ENCODE data around the gene SMIM29. TPM values are rescaled to one million over a fixed set of nuclear protein-coding genes. Genes with fewer than 3 reads are reported as not detected.

Gene SMIM29
- total and polyA plus RNA-seq, 12 donors = 16.0 to 78.2 (median 25.4) TPM

GRCh38 chr6:34236443-34237315 is 12.1 kb downstream of the SMIM29 start, which contains the start of gene HMGA1:
Gene HMGA1 (plus strand): TSS chr6:34236873. CDS start chr6:34240781, 3,908 bp downstream.
- TF ChIP-seq, protein P1, sequence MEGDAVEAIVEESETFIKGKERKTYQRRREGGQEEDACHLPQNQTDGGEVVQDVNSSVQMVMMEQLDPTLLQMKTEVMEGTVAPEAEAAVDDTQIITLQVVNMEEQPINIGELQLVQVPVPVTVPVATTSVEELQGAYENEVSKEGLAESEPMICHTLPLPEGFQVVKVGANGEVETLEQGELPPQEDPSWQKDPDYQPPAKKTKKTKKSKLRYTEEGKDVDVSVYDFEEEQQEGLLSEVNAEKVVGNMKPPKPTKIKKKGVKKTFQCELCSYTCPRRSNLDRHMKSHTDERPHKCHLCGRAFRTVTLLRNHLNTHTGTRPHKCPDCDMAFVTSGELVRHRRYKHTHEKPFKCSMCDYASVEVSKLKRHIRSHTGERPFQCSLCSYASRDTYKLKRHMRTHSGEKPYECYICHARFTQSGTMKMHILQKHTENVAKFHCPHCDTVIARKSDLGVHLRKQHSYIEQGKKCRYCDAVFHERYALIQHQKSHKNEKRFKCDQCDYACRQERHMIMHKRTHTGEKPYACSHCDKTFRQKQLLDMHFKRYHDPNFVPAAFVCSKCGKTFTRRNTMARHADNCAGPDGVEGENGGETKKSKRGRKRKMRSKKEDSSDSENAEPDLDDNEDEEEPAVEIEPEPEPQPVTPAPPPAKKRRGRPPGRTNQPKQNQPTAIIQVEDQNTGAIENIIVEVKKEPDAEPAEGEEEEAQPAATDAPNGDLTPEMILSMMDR (IDR thresholded peaks at IDR 0.05) = no peak
- no peaks in the 10 kb centered on the region for H3K27me3 ChIP-seq
- ATAC-seq = peak; percentile 90 to 95 (median 94)
- DNase-seq = peak; percentile 88 to 89
- H3K4me1 ChIP-seq = peaks cover 6 to 26% (median 14%) of the 10 kb centered on the region in 9 donors
- H3K36me3 ChIP-seq = peaks cover 0 to 10% (median 0%) of the 10 kb centered on the region in 9 donors
- intact Hi-C loops (cut with DNase I) = loop anchor here in 3 of 10 donors (1.0 to 5.0 kb wide), 2 partner anchors 12 to 39 kb away; no protein-coding TSS in a partner anchor
- 2% methylated on average over 83 to 91 of the region's 91 CpGs for WGBS, 2 donors
- no peaks in the 10 kb centered on the region for H3K9me3 ChIP-seq
- peak within 1 kb of the TSS; percentile 71 to 85 (median 78) for H3K4me3 ChIP-seq
- H3K27ac ChIP-seq = peak within 1 kb of the TSS in 9 of 10 donors; percentile 76 to 94 (median 85)

- no peak for ATAC-seq
These were observed 12.7 kb downstream of the SMIM29 start for GRCh38 chr6:34236131-34236442.

DNA sequence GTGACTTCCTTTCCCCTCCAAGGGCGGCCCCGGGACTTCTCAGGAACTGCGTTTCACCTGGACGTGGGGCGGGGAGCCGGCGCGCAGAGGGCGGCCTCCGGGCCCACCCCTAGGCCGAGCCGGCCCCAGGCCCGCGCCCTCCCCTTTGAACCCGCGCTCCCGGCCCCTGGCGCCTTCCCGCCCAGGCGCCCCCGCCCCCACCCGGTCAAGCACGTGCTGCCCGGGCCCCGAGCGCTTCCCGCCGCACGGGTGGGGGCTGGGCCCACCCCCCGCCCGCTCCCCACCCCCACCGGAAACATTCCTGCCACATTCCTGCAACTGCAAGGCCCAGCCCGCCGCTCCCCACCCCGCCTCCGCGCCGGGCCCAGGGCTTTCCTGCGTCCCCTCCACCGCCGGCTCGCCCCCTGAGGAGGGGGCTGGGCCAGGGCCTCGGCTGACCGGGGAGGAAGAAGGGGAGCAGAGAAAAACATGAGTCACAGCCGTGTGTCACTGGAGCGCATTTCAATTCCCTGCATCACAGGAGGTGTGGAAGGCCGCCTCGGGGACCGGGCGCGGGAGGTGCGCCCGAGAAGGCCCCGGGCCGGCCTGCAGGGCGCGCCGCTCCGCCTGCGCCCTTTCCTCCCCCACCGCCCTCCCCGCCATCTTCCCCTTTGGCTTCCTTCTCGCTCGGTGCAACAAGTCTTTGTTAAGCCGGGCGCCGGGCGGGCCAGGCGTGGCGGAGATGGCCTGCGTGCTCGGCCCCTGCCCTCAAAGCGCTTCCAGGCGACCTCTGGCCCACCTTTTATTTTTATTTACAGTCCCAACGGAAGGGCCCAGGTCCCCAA is 13.3 kb downstream of the SMIM29 start:
- WGBS, 2 donors = 28 to 31% methylated on average over 52 to 75 of the region's 75 CpGs
- H3K36me3 ChIP-seq = no peaks in the 10 kb centered on the region
- ATAC-seq = peak; percentile 23 to 58 (median 38)
- DNase-seq = peak; percentile 57 to 62
- H3K9me3 ChIP-seq = no peaks in the 10 kb centered on the region
- no peaks in the 10 kb centered on the region for H3K27me3 ChIP-seq
- H3K4me1 ChIP-seq = peaks cover 6 to 33% (median 14%) of the 10 kb centered on the region in 9 donors
- TF ChIP-seq, protein P1 (IDR thresholded peaks at IDR 0.05) = peak in 1 of 9 donors; percentile 13
- peak overlapping the region in 9 of 10 donors; percentile 76 to 94 (median 85) for H3K27ac ChIP-seq
- intact Hi-C loops (cut with DNase I) = loop anchor here in 3 of 10 donors (1.0 to 5.0 kb wide), 2 partner anchors 11 to 38 kb away; no protein-coding TSS in a partner anchor
- H3K4me3 ChIP-seq = peak overlapping the region in 8 of 10 donors; percentile 71 to 85 (median 76)

More at GRCh38 chr6:34236131-34236442, 12.7 kb downstream of the SMIM29 start:
- no peak for DNase-seq
- intact Hi-C loops (cut with DNase I) = loop anchor here in 3 of 10 donors (1.0 to 5.0 kb wide), 2 partner anchors 12 to 39 kb away; no protein-coding TSS in a partner anchor
- H3K27ac ChIP-seq = peak overlapping the region in 9 of 10 donors; percentile 76 to 94 (median 85)
- H3K4me1 ChIP-seq = peaks cover 6 to 27% (median 14%) of the 10 kb centered on the region in 9 donors
- peaks cover 0 to 4% (median 0%) of the 10 kb centered on the region in 9 donors for H3K36me3 ChIP-seq
- no peaks in the 10 kb centered on the region for H3K9me3 ChIP-seq
- WGBS, 2 donors = 40 to 41% methylated on average over 13 of the region's 13 CpGs
- peak overlapping the region; percentile 71 to 85 (median 78) for H3K4me3 ChIP-seq
- no peaks in the 10 kb centered on the region for H3K27me3 ChIP-seq
- TF ChIP-seq, protein P1 (IDR thresholded peaks at IDR 0.05) = no peak
